HG02885 (cell line): ENCODE data around the gene DENND2D.

Experiments
- ATAC-seq: cut with Tn5 transposase; IDR thresholded peaks from one replicate; pipeline ENCODE4 v1.9.1; 2021; ENCODE audit warnings: mild to moderate bottlenecking; ENCODE audit not compliant: unreplicated experiment, poor library complexity

The DENND2D gene

GRCh38 chr1:111199881-111200801 lies at the start of gene DENND2D:
DENND2D (minus strand) TSS chr1:111200646; CDS start chr1:111200459, 187 bp downstream.
- no peak for ATAC-seq

GRCh38 chr1:111249960-111250359 lies 49.5 kb upstream of the DENND2D start:
- no peak for ATAC-seq

- ATAC-seq, result no peak
Observed at GRCh38 chr1:111247125-111247838, 46.8 kb upstream of the DENND2D start.

GRCh38 chr1:111242805-111243523 lies 42.5 kb upstream of the DENND2D start:
- ATAC-seq, result no peak

- ATAC-seq, result no peak
Observed at GRCh38 chr1:111241797-111242196, 41.4 kb upstream of the DENND2D start.

- no peak for ATAC-seq
Observed at GRCh38 chr1:111238056-111238795, 37.8 kb upstream of the DENND2D start.

- no peak for ATAC-seq
Observed at GRCh38 chr1:111236806-111237205, 36.4 kb upstream of the DENND2D start.

GRCh38 chr1:111236379-111236778 lies 35.9 kb upstream of the DENND2D start:
- no peak for ATAC-seq

GRCh38 chr1:111234866-111235265 lies 34.4 kb upstream of the DENND2D start:
- ATAC-seq, result no peak

GRCh38 chr1:111234258-111234657 lies 33.8 kb upstream of the DENND2D start:
- ATAC-seq, result no peak

GRCh38 chr1:111232134-111232533 lies 31.7 kb upstream of the DENND2D start:
- no peak for ATAC-seq

- ATAC-seq, result no peak
Observed at GRCh38 chr1:111228748-111229126, 28.3 kb upstream of the DENND2D start.

GRCh38 chr1:111227851-111228747 lies 27.7 kb upstream of the DENND2D start:
- no peak for ATAC-seq

- no peak for ATAC-seq
Observed at GRCh38 chr1:111227434-111227833, 27.0 kb upstream of the DENND2D start, which contains the start of gene CHI3L2. CHI3L2 (plus strand) TSS chr1:111227713; CDS start chr1:111227730, 17 bp downstream.

GRCh38 chr1:111225717-111226400 lies 25.4 kb upstream of the DENND2D start:
- no peak for ATAC-seq

- ATAC-seq, result no peak
Observed at GRCh38 chr1:111225091-111225490, 24.6 kb upstream of the DENND2D start.

- no peak for ATAC-seq
Observed at GRCh38 chr1:111223126-111223685, 22.8 kb upstream of the DENND2D start.
